ENCODE data around the gene LPAR5. TPM values are rescaled to one million over a fixed set of nuclear protein-coding genes. Genes with fewer than 3 reads are reported as not detected.
"Not testable (repeated sequence)": the region's sequence is repeated elsewhere in the genome, so short reads cannot be mapped to it uniquely, and the experiment has no call there.

Gene LPAR5
- total RNA-seq, 1 experiment from 2014 or later: 0.22 TPM

DNA sequence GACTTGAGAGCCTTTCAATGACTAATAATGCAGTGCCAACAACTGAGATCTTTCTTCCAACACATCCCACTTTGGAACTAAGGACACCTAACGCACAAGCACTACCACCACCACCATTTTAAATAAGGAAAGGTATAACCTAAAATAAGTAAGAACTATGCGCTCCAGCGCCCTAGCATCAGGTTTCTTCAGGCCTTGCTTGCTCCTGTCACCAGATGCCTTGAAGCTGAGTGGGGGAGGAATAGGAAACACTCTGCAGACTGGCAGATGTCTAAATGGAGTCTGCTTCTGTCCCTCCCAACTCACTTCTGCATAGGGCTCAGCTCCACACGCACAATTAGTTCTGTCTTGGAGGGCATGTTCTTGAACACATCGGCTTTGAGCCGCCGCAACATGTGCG, 43.7 kb downstream of the LPAR5 start:
- whole genome bisulfite sequencing (ENCODE audit: extremely low coverage, insufficient read length, low lambda C conversion rate): no CpG with 5 or more reads among the region's 8 CpGs

GRCh38 chr12:6586569-6586968, 49.2 kb downstream of the LPAR5 start:
- not testable (repeated sequence) for H2BK120ac ChIP-seq (ENCODE audit: low read depth, low read length, poor library complexity, severe bottlenecking); H3K14ac ChIP-seq (ENCODE audit: insufficient read depth, low read length); H3K27ac ChIP-seq (ENCODE audit: insufficient read length, low read depth, low read length); H3K23me2 ChIP-seq (ENCODE audit: insufficient read length, low read depth, low read length, poor library complexity, severe bottlenecking); H2BK20ac ChIP-seq (ENCODE audit: low read depth, low read length, poor library complexity, severe bottlenecking); H2BK5ac ChIP-seq (ENCODE audit: insufficient read length, low read length); H3K9me3 Mint-ChIP-seq; H3K4me3 Mint-ChIP-seq; H3K23ac ChIP-seq (ENCODE audit: insufficient read length, low read depth, low read length); H3K56ac ChIP-seq (ENCODE audit: insufficient read length, low read depth, low read length); H3K27me3 ChIP-seq (ENCODE audit: insufficient read depth, low read length); H4K91ac ChIP-seq (ENCODE audit: insufficient read length, low read depth, low read length); H4K8ac ChIP-seq (replicated peaks; ENCODE audit: insufficient read length, low read depth, low read length); H3T11ph ChIP-seq (ENCODE audit: low read length); H3K4me2 ChIP-seq (ENCODE audit: insufficient read depth, insufficient read length, low read length); H3K4me1 ChIP-seq (ENCODE audit: insufficient read depth, low read length); H3K79me2 ChIP-seq (ENCODE audit: insufficient read depth, low read length); H3K4ac ChIP-seq (ENCODE audit: low read depth, low read length); H2AK5ac ChIP-seq (ENCODE audit: insufficient read length, low read length); H4K20me1 ChIP-seq (ENCODE audit: control insufficient read depth, insufficient read depth, insufficient read length); H3K18ac ChIP-seq (ENCODE audit: insufficient read length, low read depth, low read length); H3K27ac Mint-ChIP-seq; H2AFZ ChIP-seq (ENCODE audit: low read length); H3K9ac ChIP-seq (ENCODE audit: extremely low read depth, insufficient read length, low read length); H3K4me1 Mint-ChIP-seq; H2BK12ac ChIP-seq (ENCODE audit: insufficient read length, low read depth, low read length); DNase-seq; H3K9me3 ChIP-seq (ENCODE audit: control insufficient read depth, low read depth, low read length); H3K27me3 Mint-ChIP-seq (ENCODE audit: low read depth); H3K79me1 ChIP-seq (ENCODE audit: insufficient read depth, low read depth, low read length, poor library complexity, severe bottlenecking); H4K5ac ChIP-seq (ENCODE audit: insufficient read length, low read depth, low read length); H2BK15ac ChIP-seq (ENCODE audit: low read depth, low read length)
- peaks cover 54 to 94% (median 88%) of the 10 kb centered on the region in 3 experiments for H3K36me3 Mint-ChIP-seq (ENCODE audit: insufficient read depth in 1 of 3, low read depth in 3 of 3)
- WGBS (ENCODE audit: extremely low coverage, insufficient read length, low lambda C conversion rate): no CpG with 5 or more reads among the region's 8 CpGs

More for the DNA sequence above, 43.7 kb downstream of the LPAR5 start:
- no peak overlapping the region for H3K4ac ChIP-seq (ENCODE audit: low read depth, low read length)
- no peaks in the 10 kb centered on the region for H3K79me2 ChIP-seq (ENCODE audit: insufficient read depth, low read length)
- H4K5ac ChIP-seq (ENCODE audit: insufficient read length, low read depth, low read length): no peak overlapping the region
- H3K4me1 ChIP-seq (ENCODE audit: insufficient read depth, low read length): no peaks in the 10 kb centered on the region
- no peak overlapping the region for H2BK20ac ChIP-seq (ENCODE audit: low read depth, low read length, poor library complexity, severe bottlenecking)
- H3K4me3 Mint-ChIP-seq: no peak overlapping the region
- H3K23me2 ChIP-seq (ENCODE audit: insufficient read length, low read depth, low read length, poor library complexity, severe bottlenecking): no peaks in the 10 kb centered on the region
- peaks cover 68 to 93% (median 89%) of the 10 kb centered on the region in 3 experiments for H3K36me3 Mint-ChIP-seq (ENCODE audit: insufficient read depth in 1 of 3, low read depth in 3 of 3)
- H4K8ac ChIP-seq (replicated peaks; ENCODE audit: insufficient read length, low read depth, low read length): no peak overlapping the region
- H2BK12ac ChIP-seq (ENCODE audit: insufficient read length, low read depth, low read length): no peak overlapping the region
- H3K56ac ChIP-seq (ENCODE audit: insufficient read length, low read depth, low read length): no peak overlapping the region
- no peak overlapping the region for H3T11ph ChIP-seq (ENCODE audit: low read length)
- no peak for DNase-seq
- TF ChIP-seq, protein P1, sequence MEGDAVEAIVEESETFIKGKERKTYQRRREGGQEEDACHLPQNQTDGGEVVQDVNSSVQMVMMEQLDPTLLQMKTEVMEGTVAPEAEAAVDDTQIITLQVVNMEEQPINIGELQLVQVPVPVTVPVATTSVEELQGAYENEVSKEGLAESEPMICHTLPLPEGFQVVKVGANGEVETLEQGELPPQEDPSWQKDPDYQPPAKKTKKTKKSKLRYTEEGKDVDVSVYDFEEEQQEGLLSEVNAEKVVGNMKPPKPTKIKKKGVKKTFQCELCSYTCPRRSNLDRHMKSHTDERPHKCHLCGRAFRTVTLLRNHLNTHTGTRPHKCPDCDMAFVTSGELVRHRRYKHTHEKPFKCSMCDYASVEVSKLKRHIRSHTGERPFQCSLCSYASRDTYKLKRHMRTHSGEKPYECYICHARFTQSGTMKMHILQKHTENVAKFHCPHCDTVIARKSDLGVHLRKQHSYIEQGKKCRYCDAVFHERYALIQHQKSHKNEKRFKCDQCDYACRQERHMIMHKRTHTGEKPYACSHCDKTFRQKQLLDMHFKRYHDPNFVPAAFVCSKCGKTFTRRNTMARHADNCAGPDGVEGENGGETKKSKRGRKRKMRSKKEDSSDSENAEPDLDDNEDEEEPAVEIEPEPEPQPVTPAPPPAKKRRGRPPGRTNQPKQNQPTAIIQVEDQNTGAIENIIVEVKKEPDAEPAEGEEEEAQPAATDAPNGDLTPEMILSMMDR (conservative IDR thresholded peaks at IDR 0.05): no peak
- no peaks in the 10 kb centered on the region for H4K20me1 ChIP-seq (ENCODE audit: control insufficient read depth, insufficient read depth, insufficient read length)
- H2AFZ ChIP-seq (ENCODE audit: low read length): no peak overlapping the region
- H3K23ac ChIP-seq (ENCODE audit: insufficient read length, low read depth, low read length): no peak overlapping the region
- H3K14ac ChIP-seq (ENCODE audit: insufficient read depth, low read length): no peak overlapping the region
- H3K4me1 Mint-ChIP-seq: no peaks in the 10 kb centered on the region
- H3K9me3 Mint-ChIP-seq: no peaks in the 10 kb centered on the region; a peak in 1 of 5 replicates
- H2BK5ac ChIP-seq (ENCODE audit: insufficient read length, low read length): no peak overlapping the region
- H2AK5ac ChIP-seq (ENCODE audit: insufficient read length, low read length): no peak overlapping the region
- H3K27me3 ChIP-seq (ENCODE audit: insufficient read depth, low read length): no peaks in the 10 kb centered on the region
- no peak overlapping the region; a peak in 2 of 7 replicates for H3K27ac Mint-ChIP-seq
- H2BK120ac ChIP-seq (ENCODE audit: low read depth, low read length, poor library complexity, severe bottlenecking): no peak overlapping the region
- H3K79me1 ChIP-seq (ENCODE audit: insufficient read depth, low read depth, low read length, poor library complexity, severe bottlenecking): no peaks in the 10 kb centered on the region
- no peak overlapping the region for H3K27ac ChIP-seq (ENCODE audit: insufficient read length, low read depth, low read length)
- no peak overlapping the region for H4K91ac ChIP-seq (ENCODE audit: insufficient read length, low read depth, low read length)
- H3K9ac ChIP-seq (ENCODE audit: extremely low read depth, insufficient read length, low read length): no peak overlapping the region
- H3K9me3 ChIP-seq (ENCODE audit: control insufficient read depth, low read depth, low read length): no peaks in the 10 kb centered on the region
- H2BK15ac ChIP-seq (ENCODE audit: low read depth, low read length): no peak overlapping the region
- no peaks in the 10 kb centered on the region; the same call in 1 of the 2 replicates for H3K27me3 Mint-ChIP-seq (ENCODE audit: low read depth)
- no peak overlapping the region for H3K18ac ChIP-seq (ENCODE audit: insufficient read length, low read depth, low read length)
- no peak overlapping the region for H3K4me2 ChIP-seq (ENCODE audit: insufficient read depth, insufficient read length, low read length)

Measured in H9 (cell line).